CD4-positive, CD25-positive, alpha-beta regulatory T cell (primary cell): ENCODE results near the gene APBA2. TPM values are rescaled to one million over a fixed set of nuclear protein-coding genes. Genes with fewer than 3 reads are reported as not detected.

Source experiments
- ATAC-seq, 2 donors: fragments of 150-1000 bp; cut with Tn5 transposase; one replicate each; pipeline ENCODE4 v1.10.0; 2021; ENCODE audit warnings: low read depth in 2 of 2, moderate number of reproducible peaks in 2 of 2, moderate library complexity in 1 of 2
- DNase-seq, 3 donors: peaks; one replicate each; pipeline versions ENCODE4 v3.0.0 to v3.0.0-alpha.2; 2012 to 2022; ENCODE audit warnings: mixed read lengths in 1 of 3
- H3K27ac ChIP-seq: one replicate; pipeline ENCODE4 v1.7.0; 2013; ENCODE audit warnings: mild to moderate bottlenecking, low read length; ENCODE audit not compliant: insufficient read depth, poor library complexity, severe bottlenecking
- H3K27me3 ChIP-seq: one replicate; pipeline ENCODE4 v1.7.0; 2013; ENCODE audit warnings: low read length; ENCODE audit not compliant: control insufficient read depth, insufficient read depth
- H3K36me3 ChIP-seq: one replicate; pipeline ENCODE4 v1.7.0; 2013; ENCODE audit warnings: mild to moderate bottlenecking, low read length, moderate library complexity; ENCODE audit not compliant: control insufficient read depth, insufficient read depth
- H3K4me1 ChIP-seq: 2 replicates; pipeline ENCODE4 v1.7.0; 2013; ENCODE audit warnings: mild to moderate bottlenecking, low read length; ENCODE audit not compliant: insufficient read depth, control insufficient read depth, poor library complexity, severe bottlenecking
- H3K4me3 ChIP-seq: one replicate; pipeline ENCODE4 v1.7.0; 2013; ENCODE audit warnings: low read depth, mild to moderate bottlenecking, low read length, moderate library complexity
- H3K9me3 ChIP-seq, 2 experiments: 1 replicate in 1 of 2; 2 replicates in 1 of 2; pipeline ENCODE4 v1.7.0; 2013; ENCODE audit warnings: low read length in 2 of 2, mild to moderate bottlenecking in 1 of 2, moderate library complexity in 1 of 2; ENCODE audit not compliant: control insufficient read depth in 2 of 2
- H3K27ac Mint-ChIP-seq, 3 donors: one replicate each; pipeline ENCODE4 v1.8.0; 2020 to 2022; ENCODE audit warnings: mild to moderate bottlenecking in 3 of 3, mixed read lengths in 3 of 3, moderate library complexity in 2 of 3
- H3K27me3 Mint-ChIP-seq: one replicate; pipeline ENCODE4 v1.8.0; 2022; ENCODE audit warnings: mild to moderate bottlenecking, mixed read lengths
- H3K36me3 Mint-ChIP-seq: one replicate; pipeline ENCODE4 v1.8.0; 2020; ENCODE audit warnings: mixed read lengths
- H3K4me1 Mint-ChIP-seq, 4 donors: one replicate each; pipeline ENCODE4 v1.8.0; 2020 to 2022; ENCODE audit warnings: mixed read lengths in 4 of 4, mild to moderate bottlenecking in 1 of 4
- H3K4me3 Mint-ChIP-seq, 4 donors: one replicate each; pipeline ENCODE4 v1.8.0; 2020 to 2022; ENCODE audit warnings: mild to moderate bottlenecking in 4 of 4, mixed read lengths in 4 of 4, moderate library complexity in 3 of 4
- H3K9me3 Mint-ChIP-seq, 7 donors: one replicate each; pipeline ENCODE4 v1.8.0; 2020 to 2022; ENCODE audit warnings: mixed read lengths in 7 of 7, mild to moderate bottlenecking in 3 of 7, moderate library complexity in 2 of 7
- polyA plus RNA-seq, 4 donors: library from polyadenylated mRNA; unstranded; fragments of 300-500 nt; fragmentation: Illumina TruSeq; gene quantifications; one replicate each; pipeline ENCODE4 v1.2.3, GENCODE V29; 2021
- total RNA-seq: library from RNA; stranded (reverse); gene quantifications from one replicate; pipeline ENCODE4 v1.2.3, GENCODE V29; 2022

The APBA2 gene
- total and polyA plus RNA-seq, 5 donors from 2014 or later: 8.6 to 24.2 (median 13.9) TPM

GRCh38 chr15:28960979-28961378, 75.2 kb downstream of the APBA2 start:
- H3K27me3 ChIP-seq: no peaks in the 10 kb centered on the region
- Mint-ChIP-seq H3K4me3 (no peak overlapping the region), H3K9me3 (no peaks in the 10 kb centered on the region), H3K36me3 (peaks cover 8% of the 10 kb centered on the region), H3K4me1 (peaks cover 0 to 11% (median 3%) of the 10 kb centered on the region in 4 donors), H3K27me3 (peaks cover under 1% of the 10 kb centered on the region), H3K27ac (no peak overlapping the region)
- DNase-seq (no peak), ATAC-seq (no peak)
- H3K4me3 ChIP-seq: no peak overlapping the region
- H3K27ac ChIP-seq: no peak overlapping the region
- no peaks in the 10 kb centered on the region for H3K4me1 ChIP-seq
- H3K36me3 ChIP-seq: no peaks in the 10 kb centered on the region
- H3K9me3 ChIP-seq: no peaks in the 10 kb centered on the region

GRCh38 chr15:28961391-28961790, 75.6 kb downstream of the APBA2 start:
- no peak overlapping the region for H3K4me3 Mint-ChIP-seq
- ATAC-seq (no peak), DNase-seq (no peak)
- peaks cover 0 to 13% (median 4%) of the 10 kb centered on the region in 4 donors for H3K4me1 Mint-ChIP-seq
- Histone ChIP-seq H3K27ac (no peak overlapping the region), H3K36me3 (no peaks in the 10 kb centered on the region), H3K9me3 (no peaks in the 10 kb centered on the region), H3K27me3 (no peaks in the 10 kb centered on the region), H3K4me1 (no peaks in the 10 kb centered on the region), H3K4me3 (no peak overlapping the region)
- no peaks in the 10 kb centered on the region for H3K9me3 Mint-ChIP-seq
- no peak overlapping the region for H3K27ac Mint-ChIP-seq
- H3K36me3 Mint-ChIP-seq: peaks cover 8% of the 10 kb centered on the region
- peaks cover 4% of the 10 kb centered on the region for H3K27me3 Mint-ChIP-seq

- H3K9me3 Mint-ChIP-seq: no peaks in the 10 kb centered on the region
- H3K4me3 Mint-ChIP-seq: peak overlapping the region in 1 of 4 donors; percentile 78
- DNase-seq (no peak), ATAC-seq (no peak)
- peaks cover 8% of the 10 kb centered on the region for H3K36me3 Mint-ChIP-seq
- peaks cover 4% of the 10 kb centered on the region for H3K27me3 Mint-ChIP-seq
- Histone ChIP-seq H3K4me3 (no peak overlapping the region), H3K9me3 (no peaks in the 10 kb centered on the region), H3K36me3 (no peaks in the 10 kb centered on the region), H3K27me3 (no peaks in the 10 kb centered on the region), H3K4me1 (no peaks in the 10 kb centered on the region), H3K27ac (no peak overlapping the region)
- H3K4me1 Mint-ChIP-seq: peaks cover 0 to 10% (median 5%) of the 10 kb centered on the region in 4 donors
- H3K27ac Mint-ChIP-seq: no peak overlapping the region
These were observed 77.3 kb downstream of the APBA2 start for GRCh38 chr15:28962851-28963710.

GRCh38 chr15:28963711-28964081, 77.9 kb downstream of the APBA2 start:
- no peaks in the 10 kb centered on the region for H3K4me1 ChIP-seq
- H3K27ac ChIP-seq: no peak overlapping the region
- H3K4me1 Mint-ChIP-seq: peaks cover 0 to 9% (median 4%) of the 10 kb centered on the region in 4 donors
- H3K4me3 ChIP-seq: no peak overlapping the region
- ATAC-seq (no peak), DNase-seq (no peak)
- no peaks in the 10 kb centered on the region for H3K27me3 ChIP-seq
- no peaks in the 10 kb centered on the region for H3K9me3 ChIP-seq
- H3K36me3 Mint-ChIP-seq: peaks cover 8% of the 10 kb centered on the region
- no peak overlapping the region for H3K27ac Mint-ChIP-seq
- no peak overlapping the region for H3K4me3 Mint-ChIP-seq
- no peaks in the 10 kb centered on the region for H3K36me3 ChIP-seq
- H3K9me3 Mint-ChIP-seq: no peaks in the 10 kb centered on the region
- H3K27me3 Mint-ChIP-seq: peaks cover 4% of the 10 kb centered on the region

GRCh38 chr15:28964098-28964497, 78.3 kb downstream of the APBA2 start:
- peaks cover 8% of the 10 kb centered on the region for H3K36me3 Mint-ChIP-seq
- H3K4me3 Mint-ChIP-seq: no peak overlapping the region
- peaks cover 4% of the 10 kb centered on the region for H3K27me3 Mint-ChIP-seq
- no peaks in the 10 kb centered on the region for H3K4me1 ChIP-seq
- peaks cover 0 to 9% (median 4%) of the 10 kb centered on the region in 4 donors for H3K4me1 Mint-ChIP-seq
- H3K36me3 ChIP-seq: no peaks in the 10 kb centered on the region
- H3K27ac Mint-ChIP-seq: no peak overlapping the region
- ATAC-seq (no peak), DNase-seq (no peak)
- no peaks in the 10 kb centered on the region for H3K27me3 ChIP-seq
- no peak overlapping the region for H3K4me3 ChIP-seq
- H3K9me3 ChIP-seq: no peaks in the 10 kb centered on the region
- H3K27ac ChIP-seq: no peak overlapping the region
- H3K9me3 Mint-ChIP-seq: no peaks in the 10 kb centered on the region

- Mint-ChIP-seq H3K4me3 (no peak overlapping the region), H3K36me3 (peaks cover 8% of the 10 kb centered on the region), H3K9me3 (no peaks in the 10 kb centered on the region), H3K27me3 (peaks cover 4% of the 10 kb centered on the region), H3K27ac (no peak overlapping the region), H3K4me1 (peaks cover 0 to 9% (median 3%) of the 10 kb centered on the region in 4 donors)
- no peaks in the 10 kb centered on the region for H3K9me3 ChIP-seq
- no peak overlapping the region for H3K4me3 ChIP-seq
- no peak for ATAC-seq
- H3K4me1 ChIP-seq: no peaks in the 10 kb centered on the region
- DNase-seq: no peak
- no peak overlapping the region for H3K27ac ChIP-seq
- H3K36me3 ChIP-seq: no peaks in the 10 kb centered on the region
- H3K27me3 ChIP-seq: no peaks in the 10 kb centered on the region
These were observed 81.3 kb downstream of the APBA2 start for GRCh38 chr15:28967066-28967465.

GRCh38 chr15:28967990-28968389, 82.2 kb downstream of the APBA2 start:
- H3K27me3 Mint-ChIP-seq: peaks cover 4% of the 10 kb centered on the region
- no peaks in the 10 kb centered on the region for H3K4me1 ChIP-seq
- peaks cover 0 to 9% (median 3%) of the 10 kb centered on the region in 4 donors for H3K4me1 Mint-ChIP-seq
- no peak overlapping the region for H3K27ac ChIP-seq
- H3K9me3 ChIP-seq: no peaks in the 10 kb centered on the region
- no peaks in the 10 kb centered on the region for H3K27me3 ChIP-seq
- H3K4me3 ChIP-seq: no peak overlapping the region
- H3K36me3 Mint-ChIP-seq: peaks cover 8% of the 10 kb centered on the region
- ATAC-seq (no peak), DNase-seq (no peak)
- H3K9me3 Mint-ChIP-seq: no peaks in the 10 kb centered on the region
- no peak overlapping the region for H3K4me3 Mint-ChIP-seq
- H3K36me3 ChIP-seq: no peaks in the 10 kb centered on the region
- H3K27ac Mint-ChIP-seq: no peak overlapping the region
